GM12878 (cell line): ENCODE measurements around the gene PRKCB.

ENCODE experiments used
- CBX5 ChIP-seq: sonication (generic); IDR thresholded peaks from 2 replicates; pipeline ENCODE4 v1.6.1; 2016; ENCODE audit warnings: low read depth, moderate library complexity, mild to moderate bottlenecking, inconsistent platforms
- CTCF ChIP-seq, 3 experiments: IDR thresholded peaks in 2 of 3; conservative IDR thresholded peaks in 1 of 3; 2 replicates each; pipeline ENCODE4 v1.5.1; 2011; ENCODE audit warnings: low read depth in 3 of 3, low read length in 3 of 3, mild to moderate bottlenecking in 3 of 3, control low read depth in 2 of 3, moderate library complexity in 2 of 3, inconsistent platforms in 1 of 3, mixed read lengths in 1 of 3; ENCODE audit not compliant: control insufficient read depth in 2 of 3, insufficient read depth in 1 of 3; ENCODE audit errors: extremely low read depth in 1 of 3
- EGR1 ChIP-seq, 2 experiments: IDR thresholded peaks; 1 replicate in 1 of 2; 2 replicates in 1 of 2; pipeline ENCODE4 v1.6.1; 2011 to 2012; ENCODE audit warnings: low read depth in 2 of 2, low read length in 2 of 2, borderline replicate concordance in 1 of 2, mild to moderate bottlenecking in 1 of 2, moderate library complexity in 1 of 2
- EZH2 ChIP-seq: IDR thresholded peaks from 2 replicates; pipeline ENCODE4 v1.6.1; 2012; ENCODE audit warnings: low read depth, mild to moderate bottlenecking, control low read depth, inconsistent platforms, low read length, borderline replicate concordance; ENCODE audit not compliant: control insufficient read depth
- FOXM1 ChIP-seq: IDR thresholded peaks from 2 replicates; pipeline ENCODE4 v1.6.1; 2012; ENCODE audit warnings: low read depth, mild to moderate bottlenecking, inconsistent platforms, low read length, moderate library complexity
- PAX8 ChIP-seq: fragments of 450-650 bp; IDR thresholded peaks from 2 replicates; pipeline ENCODE4 v1.6.1; 2017; ENCODE audit warnings: mild to moderate bottlenecking, moderate library complexity
- POLR2A ChIP-seq: IDR thresholded peaks from 2 replicates; pipeline ENCODE4 v1.6.1; 2011; ENCODE audit warnings: low read depth, mild to moderate bottlenecking, low read length
- POLR2AphosphoS2 ChIP-seq: IDR thresholded peaks from 2 replicates; pipeline ENCODE4 v1.6.1; 2011; ENCODE audit warnings: low read depth, mild to moderate bottlenecking, low read length, improper control_type of control experiment, moderate library complexity
- RBBP5 ChIP-seq: fragments of 200-600 bp; sonication (generic); conservative IDR thresholded peaks from 2 replicates; pipeline ENCODE4 v1.6.1; 2016
- SMC3 ChIP-seq: IDR thresholded peaks from 2 replicates; pipeline ENCODE4 v1.6.1; 2011; ENCODE audit warnings: low read length, improper control_type of control experiment, borderline replicate concordance
- SREBF2 ChIP-seq: IDR thresholded peaks from 2 replicates; pipeline ENCODE4 v1.6.1; 2012; ENCODE audit warnings: mild to moderate bottlenecking, low read length
- USF2 ChIP-seq: IDR thresholded peaks from 2 replicates; pipeline ENCODE4 v1.6.1; 2011; ENCODE audit warnings: low read depth, low read length, improper control_type of control experiment, borderline replicate concordance
- ZNF592 ChIP-seq: fragments of 450-650 bp; IDR thresholded peaks from 2 replicates; pipeline ENCODE4 v1.6.1; 2017; ENCODE audit warnings: mild to moderate bottlenecking, moderate library complexity

GRCh38 chr16:24036038-24036543 lies 200.3 kb downstream of the PRKCB start:
- no peak for TF ChIP-seq EGR1 (IDR thresholded peaks at IDR 0.05; ENCODE audit: borderline replicate concordance in 1 of 2, low read depth in 2 of 2, low read length in 2 of 2)
- no peak for TF ChIP-seq CTCF (IDR thresholded peaks at IDR 0.05 in 2 of 3, conservative IDR thresholded peaks at IDR 0.05 in 1 of 3; ENCODE audit: control insufficient read depth in 2 of 3, extremely low read depth in 1 of 3, insufficient read depth in 1 of 3, low read depth in 3 of 3, low read length in 3 of 3)
- no peak for TF ChIP-seq SMC3
- TF ChIP-seq PAX8 = no peak
- TF ChIP-seq EZH2 = no peak
- TF ChIP-seq ZNF592 = no peak
- TF ChIP-seq SREBF2 = no peak
- no peak for TF ChIP-seq CBX5
- TF ChIP-seq USF2 = no peak
- TF ChIP-seq POLR2AphosphoS2 = no peak
- no peak for TF ChIP-seq FOXM1
- TF ChIP-seq RBBP5 = no peak
- no peak for TF ChIP-seq POLR2A
